BLaER1 (cell line): ENCODE measurements around the gene SUDS3.

Experiments used
- H3K27ac ChIP-seq: shearing (Covaris generic); formaldehyde crosslinking; 2 replicates; pipeline ENCODE4 v1.8.1; 2022
- H3K27me3 ChIP-seq: shearing (Covaris generic); formaldehyde crosslinking; 2 replicates; pipeline ENCODE4 v1.8.1; 2022
- H3K36me3 ChIP-seq: shearing (Covaris generic); formaldehyde crosslinking; 2 replicates; pipeline ENCODE4 v1.8.1; 2022
- H3K4me1 ChIP-seq: shearing (Covaris generic); formaldehyde crosslinking; 2 replicates; pipeline ENCODE4 v1.8.1; 2022
- H3K4me2 ChIP-seq: shearing (Covaris generic); formaldehyde crosslinking; 2 replicates; pipeline ENCODE4 v1.8.1; 2022
- H3K4me3 ChIP-seq: shearing (Covaris generic); formaldehyde crosslinking; 2 replicates; pipeline ENCODE4 v1.8.1; 2022
- H3K9ac ChIP-seq: shearing (Covaris generic); formaldehyde crosslinking; 2 replicates; pipeline ENCODE4 v1.8.1; 2022
- H3K9me3 ChIP-seq: shearing (Covaris generic); formaldehyde crosslinking; 2 replicates; pipeline ENCODE4 v1.8.1; 2022
- H4K20me1 ChIP-seq: shearing (Covaris generic); formaldehyde crosslinking; 2 replicates; pipeline ENCODE4 v1.8.1; 2022
- Cebpa-rat ChIP-seq: shearing (Covaris generic); IDR thresholded peaks from 2 replicates; pipeline ENCODE4 v1.8.1; 2022

The SUDS3 gene

GRCh38 chr12:118432812-118433545, 56.6 kb downstream of the SUDS3 start:
- no peak for TF ChIP-seq Cebpa-rat
- H3K4me2 ChIP-seq, result no peak overlapping the region
- H3K27ac ChIP-seq, result no peak overlapping the region
- no peaks in the 10 kb centered on the region for H3K9me3 ChIP-seq
- no peaks in the 10 kb centered on the region for H3K4me1 ChIP-seq
- H3K4me3 ChIP-seq, result no peak overlapping the region
- no peak overlapping the region for H3K9ac ChIP-seq
- no peaks in the 10 kb centered on the region for H4K20me1 ChIP-seq
- H3K27me3 ChIP-seq, result no peaks in the 10 kb centered on the region
- no peaks in the 10 kb centered on the region for H3K36me3 ChIP-seq

- Histone ChIP-seq H3K9ac (no peak overlapping the region), H3K27ac (no peak overlapping the region), H3K4me1 (no peaks in the 10 kb centered on the region), H4K20me1 (no peaks in the 10 kb centered on the region), H3K4me3 (no peak overlapping the region), H3K4me2 (no peak overlapping the region), H3K27me3 (no peaks in the 10 kb centered on the region), H3K9me3 (no peaks in the 10 kb centered on the region), H3K36me3 (no peaks in the 10 kb centered on the region)
- TF ChIP-seq Cebpa-rat, result no peak
These were observed 59.8 kb downstream of the SUDS3 start for GRCh38 chr12:118436002-118436730.

GRCh38 chr12:118436986-118437385, 60.6 kb downstream of the SUDS3 start:
- H3K4me2 ChIP-seq, result no peak overlapping the region
- H3K27ac ChIP-seq, result no peak overlapping the region

GRCh38 chr12:118439068-118439467, 62.7 kb downstream of the SUDS3 start:
- no peaks in the 10 kb centered on the region for H3K9me3 ChIP-seq
- no peak overlapping the region for H3K4me2 ChIP-seq
- H3K27me3 ChIP-seq, result no peaks in the 10 kb centered on the region
- no peak overlapping the region for H3K27ac ChIP-seq
- H3K4me3 ChIP-seq, result no peak overlapping the region
- H3K4me1 ChIP-seq, result no peaks in the 10 kb centered on the region
- no peaks in the 10 kb centered on the region for H3K36me3 ChIP-seq
- no peaks in the 10 kb centered on the region for H4K20me1 ChIP-seq
- no peak overlapping the region for H3K9ac ChIP-seq
- TF ChIP-seq Cebpa-rat, result no peak

More at GRCh38 chr12:118436986-118437385, 60.6 kb downstream of the SUDS3 start:
- H3K9ac ChIP-seq, result no peak overlapping the region
- H4K20me1 ChIP-seq, result no peaks in the 10 kb centered on the region
- H3K27me3 ChIP-seq, result no peaks in the 10 kb centered on the region
- no peaks in the 10 kb centered on the region for H3K4me1 ChIP-seq
- no peak overlapping the region for H3K4me3 ChIP-seq
- H3K36me3 ChIP-seq, result no peaks in the 10 kb centered on the region
- H3K9me3 ChIP-seq, result no peaks in the 10 kb centered on the region
- no peak for TF ChIP-seq Cebpa-rat

- H4K20me1 ChIP-seq, result no peaks in the 10 kb centered on the region
- no peak overlapping the region for H3K4me2 ChIP-seq
- H3K4me3 ChIP-seq, result no peak overlapping the region
- H3K27ac ChIP-seq, result no peak overlapping the region
- no peak for TF ChIP-seq Cebpa-rat
- no peaks in the 10 kb centered on the region for H3K27me3 ChIP-seq
- no peak overlapping the region for H3K9ac ChIP-seq
- H3K36me3 ChIP-seq, result no peaks in the 10 kb centered on the region
- H3K9me3 ChIP-seq, result no peaks in the 10 kb centered on the region
- H3K4me1 ChIP-seq, result no peaks in the 10 kb centered on the region
These were observed 69.9 kb downstream of the SUDS3 start for GRCh38 chr12:118446247-118446646.

GRCh38 chr12:118447181-118447580, 70.8 kb downstream of the SUDS3 start:
- no peaks in the 10 kb centered on the region for H3K36me3 ChIP-seq
- no peaks in the 10 kb centered on the region for H3K4me1 ChIP-seq
- TF ChIP-seq Cebpa-rat, result no peak
- no peak overlapping the region for H3K4me3 ChIP-seq
- H3K9me3 ChIP-seq, result no peaks in the 10 kb centered on the region
- H4K20me1 ChIP-seq, result no peaks in the 10 kb centered on the region
- no peak overlapping the region for H3K27ac ChIP-seq
- H3K27me3 ChIP-seq, result no peaks in the 10 kb centered on the region
- H3K4me2 ChIP-seq, result no peak overlapping the region
- no peak overlapping the region for H3K9ac ChIP-seq

GRCh38 chr12:118448341-118448740, 72.0 kb downstream of the SUDS3 start:
- no peaks in the 10 kb centered on the region for H3K27me3 ChIP-seq
- H3K4me3 ChIP-seq, result no peak overlapping the region
- H3K9ac ChIP-seq, result no peak overlapping the region
- no peak for TF ChIP-seq Cebpa-rat
- H3K4me2 ChIP-seq, result no peak overlapping the region
- H3K27ac ChIP-seq, result no peak overlapping the region
- no peaks in the 10 kb centered on the region for H4K20me1 ChIP-seq
- H3K4me1 ChIP-seq, result no peaks in the 10 kb centered on the region
- no peaks in the 10 kb centered on the region for H3K36me3 ChIP-seq
- no peaks in the 10 kb centered on the region for H3K9me3 ChIP-seq

- H3K4me3 ChIP-seq, result no peak overlapping the region
- no peaks in the 10 kb centered on the region for H3K36me3 ChIP-seq
- H3K27me3 ChIP-seq, result no peaks in the 10 kb centered on the region
- no peak overlapping the region for H3K27ac ChIP-seq
- no peaks in the 10 kb centered on the region for H4K20me1 ChIP-seq
- H3K4me1 ChIP-seq, result no peaks in the 10 kb centered on the region
- no peak for TF ChIP-seq Cebpa-rat
- H3K9ac ChIP-seq, result no peak overlapping the region
- H3K4me2 ChIP-seq, result no peak overlapping the region
- 0 out of 2 replicates have a peak, but pooled peaks cover 5% of the 10 kb centered on the region for H3K9me3 ChIP-seq
These were observed 79.0 kb downstream of the SUDS3 start for GRCh38 chr12:118455327-118455726.

GRCh38 chr12:118456741-118457140, 80.4 kb downstream of the SUDS3 start:
- Histone ChIP-seq H4K20me1 (no peaks in the 10 kb centered on the region), H3K27me3 (no peaks in the 10 kb centered on the region), H3K9me3 (0 out of 2 replicates have a peak, but pooled peaks cover 7% of the 10 kb centered on the region), H3K4me3 (no peak overlapping the region), H3K4me1 (no peaks in the 10 kb centered on the region), H3K36me3 (no peaks in the 10 kb centered on the region), H3K9ac (no peak overlapping the region), H3K4me2 (no peak overlapping the region), H3K27ac (no peak overlapping the region)
- TF ChIP-seq Cebpa-rat, result no peak

- no peaks in the 10 kb centered on the region for H3K27me3 ChIP-seq
- 0 out of 2 replicates have a peak, but pooled peaks cover 7% of the 10 kb centered on the region for H3K9me3 ChIP-seq
- no peaks in the 10 kb centered on the region for H3K36me3 ChIP-seq
- no peak overlapping the region for H3K4me3 ChIP-seq
- H3K4me2 ChIP-seq, result no peak overlapping the region
- TF ChIP-seq Cebpa-rat, result no peak
- H4K20me1 ChIP-seq, result no peaks in the 10 kb centered on the region
- H3K9ac ChIP-seq, result no peak overlapping the region
- H3K4me1 ChIP-seq, result no peaks in the 10 kb centered on the region
- H3K27ac ChIP-seq, result no peak overlapping the region
These were observed 82.8 kb downstream of the SUDS3 start for GRCh38 chr12:118459110-118459509.
